ENCODE results near the gene SYNC.
"Not testable (repeated sequence)": the region's sequence is repeated elsewhere in the genome, so short reads cannot be mapped to it uniquely, and the experiment has no call there.

SYNC gene

DNA sequence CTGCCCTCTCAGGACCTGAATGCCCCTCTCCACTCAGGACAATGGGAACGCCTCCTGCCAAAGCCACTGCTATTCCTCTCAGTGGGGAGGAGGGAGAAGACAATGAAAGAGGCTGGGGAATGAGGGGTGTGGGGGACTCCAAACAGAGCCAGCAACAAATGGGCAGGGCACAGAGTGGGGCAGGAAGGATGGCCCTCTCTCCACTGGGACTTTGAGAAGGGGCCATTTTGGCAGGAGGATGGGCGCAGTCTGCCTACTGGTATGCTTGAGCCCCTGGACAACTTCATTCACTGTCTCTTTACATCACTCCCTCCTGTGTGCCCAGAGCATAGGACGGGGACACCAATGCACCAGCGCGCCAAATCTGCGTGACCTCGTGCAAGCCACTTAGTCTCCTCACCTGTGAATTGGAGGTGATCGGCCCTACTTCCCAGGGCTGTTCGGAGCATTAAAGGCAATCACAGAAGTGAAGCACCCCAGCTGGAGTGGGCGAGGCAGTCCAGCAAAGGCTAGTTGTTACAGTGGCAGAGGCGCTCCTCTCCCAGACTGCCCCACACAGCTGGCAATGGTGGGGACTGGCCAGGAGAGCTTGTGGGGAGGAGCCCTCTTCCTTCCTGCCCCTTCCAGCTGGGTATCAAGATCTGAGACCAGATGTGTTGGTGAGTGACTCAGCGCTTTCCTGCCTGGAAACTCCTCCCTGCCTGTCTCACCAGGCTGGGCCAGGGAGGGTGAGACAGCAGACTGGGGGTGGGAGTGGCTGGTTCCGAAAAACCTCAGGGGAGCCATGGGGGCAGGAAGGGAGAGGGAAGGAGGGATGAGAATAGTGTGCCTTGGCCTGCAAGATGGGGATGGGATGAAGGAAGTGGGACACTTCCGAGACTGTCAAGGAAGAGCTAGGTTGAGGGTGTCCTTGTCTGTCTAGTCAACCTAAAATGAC is 22.4 kb upstream of the SYNC start:
- DNase-seq, result peak; percentile 55 to 82

DNA sequence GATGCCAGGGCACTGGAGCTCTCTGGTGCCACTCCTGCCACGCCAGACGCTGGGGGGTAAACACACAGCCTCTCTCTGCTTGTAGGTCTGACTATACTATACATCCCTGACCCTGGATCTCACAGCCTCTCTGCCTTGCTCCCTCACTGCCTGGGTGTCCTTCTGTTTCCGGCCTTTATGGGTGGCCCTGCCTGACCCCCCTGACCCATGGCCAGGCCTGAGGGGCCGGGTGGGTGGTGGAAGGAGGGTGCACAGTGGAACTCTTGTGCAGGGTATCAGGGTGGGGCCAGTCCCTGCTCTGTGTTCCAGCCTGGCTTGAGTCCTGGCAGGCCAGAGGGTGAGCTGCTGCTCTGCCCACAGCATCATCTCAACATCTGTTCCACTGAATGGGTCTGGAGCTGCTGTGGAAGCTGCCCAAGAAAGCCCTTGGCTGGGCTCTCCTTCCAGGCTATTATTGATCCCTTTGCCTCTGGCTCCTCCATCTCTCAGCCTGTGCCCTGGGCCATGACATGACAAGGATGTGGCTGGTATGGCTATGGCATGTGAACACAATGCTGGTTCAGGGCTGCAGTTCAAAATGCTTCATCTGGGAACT is 17.2 kb upstream of the SYNC start:
- DNase-seq, result no peak

DNA sequence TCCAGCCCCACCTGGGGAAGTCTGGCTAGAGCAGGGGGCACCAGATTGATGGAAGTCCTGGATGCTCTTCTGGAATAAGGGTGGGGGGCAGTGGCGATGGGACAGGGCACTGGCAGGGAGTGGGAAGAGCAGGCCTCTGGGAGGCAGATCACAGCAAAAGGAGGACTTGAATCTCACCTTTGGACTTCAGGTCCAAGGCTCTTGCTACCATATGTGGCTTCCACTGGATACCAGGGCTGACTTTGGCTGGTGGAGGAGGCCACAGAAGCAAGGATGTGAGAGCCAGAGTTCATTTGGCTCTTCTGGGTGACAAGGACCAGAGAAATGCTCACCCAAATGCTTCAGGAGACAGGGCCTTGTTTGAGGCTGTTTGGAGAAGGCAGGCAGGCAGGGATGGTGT is 16.0 kb upstream of the SYNC start:
- no peak for DNase-seq

DNA sequence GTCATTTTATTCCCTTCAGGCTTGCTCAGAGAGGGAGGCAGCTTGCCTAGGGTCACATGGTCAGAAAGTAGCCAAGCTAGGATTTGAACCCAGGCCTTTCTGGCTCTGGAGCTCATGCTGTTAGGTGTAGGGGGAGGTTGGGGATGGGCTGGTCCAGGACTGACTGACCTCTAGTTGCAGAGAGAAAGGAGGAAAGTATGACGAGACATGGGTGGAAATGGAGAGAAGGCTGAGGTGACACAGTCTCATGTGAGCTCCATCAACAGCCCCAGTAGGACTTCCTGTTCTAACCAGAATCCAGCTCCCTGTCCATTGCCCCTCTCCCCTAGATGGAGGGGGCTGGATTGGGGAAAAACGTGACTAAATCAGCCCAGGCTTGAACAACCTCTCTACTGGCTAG is 15.5 kb upstream of the SYNC start:
- DNase-seq, result peak in 1 of 2 donors; percentile 46

DNA sequence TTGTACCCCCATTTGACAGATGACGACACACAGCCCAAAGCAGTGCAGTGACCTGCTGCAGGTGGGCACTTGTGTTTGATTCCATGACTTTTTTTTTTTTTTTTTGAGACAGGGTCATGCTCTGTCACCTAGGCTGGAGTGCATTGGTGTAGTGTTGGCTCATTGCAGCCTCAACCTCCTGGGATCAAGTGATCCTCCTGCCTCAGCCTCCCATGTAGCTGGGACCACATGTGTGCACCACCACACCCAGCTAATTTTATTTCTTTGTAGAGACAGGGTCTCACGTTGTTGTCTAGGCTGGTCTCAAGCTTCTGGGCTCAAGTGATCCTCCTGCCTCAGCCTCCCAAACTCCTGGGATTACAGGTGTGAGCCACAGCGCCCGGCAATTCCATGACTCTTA is 14.9 kb upstream of the SYNC start:
- no peak for DNase-seq

DNA sequence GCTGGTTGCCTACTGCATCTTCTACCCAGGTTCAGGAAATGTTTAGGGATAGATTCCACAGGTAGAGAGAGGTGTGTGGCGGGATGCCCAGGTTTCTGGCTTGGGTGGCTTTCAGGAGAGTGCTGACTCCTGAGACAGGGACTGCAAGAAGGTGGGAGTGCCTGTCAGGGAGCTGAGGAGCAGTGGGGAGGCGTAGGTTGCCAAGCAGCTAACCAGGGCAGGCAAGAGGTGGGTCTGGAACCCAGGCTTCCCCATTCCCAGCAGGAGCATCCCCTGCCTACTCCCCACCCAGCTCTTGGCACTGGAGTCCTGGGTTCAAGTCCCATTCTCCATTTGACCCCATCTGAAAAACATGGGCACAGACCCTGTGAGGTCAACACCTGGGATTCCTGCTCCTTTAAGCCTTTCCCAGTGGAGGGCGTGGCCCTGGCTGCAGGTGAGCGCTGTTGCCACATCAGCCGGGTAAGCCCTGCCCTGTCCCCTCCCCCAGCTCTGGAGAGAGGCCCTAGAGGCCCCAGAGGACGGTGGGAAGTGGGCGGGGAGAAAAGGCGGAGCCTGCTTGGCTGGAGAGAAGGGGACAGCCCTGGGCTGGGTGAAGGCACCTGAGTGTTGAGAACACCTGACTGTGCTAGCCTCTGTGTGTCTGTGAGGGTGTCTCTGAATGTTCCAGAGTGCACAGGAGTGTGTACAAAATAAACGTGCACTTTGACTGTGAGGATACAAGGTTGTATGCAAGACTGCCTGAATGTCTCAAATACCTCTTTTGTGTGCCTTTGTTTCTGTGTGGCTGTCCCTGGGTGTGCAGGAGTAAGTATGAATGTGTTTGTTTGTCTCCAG is 14.0 kb upstream of the SYNC start:
- no peak for DNase-seq

DNA sequence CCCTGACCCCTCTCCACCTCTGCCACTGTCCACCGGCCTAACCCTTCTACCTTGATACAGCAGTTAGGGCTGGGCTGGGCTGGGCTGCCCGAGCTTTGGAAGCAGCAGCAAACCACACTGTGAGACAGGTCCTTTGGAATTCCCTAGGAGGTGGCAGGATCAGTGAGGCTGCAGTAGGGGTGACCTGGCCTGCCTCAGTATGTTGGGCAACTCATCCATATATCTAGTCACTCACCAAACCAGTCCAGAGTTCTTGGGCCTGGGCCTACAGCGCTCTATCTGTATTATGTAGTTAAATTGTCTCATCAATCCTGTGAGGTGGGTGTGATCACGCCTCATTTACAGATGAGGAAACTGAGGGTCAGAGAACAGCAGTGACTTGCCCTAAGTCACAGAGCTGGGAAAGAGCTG is 13.3 kb upstream of the SYNC start:
- DNase-seq, result no peak

DNA sequence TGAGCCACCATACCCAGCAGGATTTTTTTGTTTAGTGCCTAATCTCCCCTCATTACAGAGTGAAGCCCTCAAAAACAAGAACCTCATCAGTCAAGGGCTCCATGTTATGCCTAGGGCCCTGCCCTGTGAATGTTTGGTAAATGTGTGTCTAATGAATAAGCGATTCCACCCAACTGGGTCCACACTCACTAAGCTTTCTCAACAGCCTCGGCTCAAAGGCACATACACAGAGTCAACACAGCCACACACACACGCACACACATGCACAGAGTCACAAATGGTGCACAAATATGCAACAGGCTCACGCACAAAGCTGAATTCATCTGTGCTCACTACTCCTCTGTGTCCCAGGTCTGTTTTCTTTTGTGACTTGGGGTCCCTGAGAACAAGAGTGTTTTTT is 11.7 kb upstream of the SYNC start:
- DNase-seq, result no peak

DNA sequence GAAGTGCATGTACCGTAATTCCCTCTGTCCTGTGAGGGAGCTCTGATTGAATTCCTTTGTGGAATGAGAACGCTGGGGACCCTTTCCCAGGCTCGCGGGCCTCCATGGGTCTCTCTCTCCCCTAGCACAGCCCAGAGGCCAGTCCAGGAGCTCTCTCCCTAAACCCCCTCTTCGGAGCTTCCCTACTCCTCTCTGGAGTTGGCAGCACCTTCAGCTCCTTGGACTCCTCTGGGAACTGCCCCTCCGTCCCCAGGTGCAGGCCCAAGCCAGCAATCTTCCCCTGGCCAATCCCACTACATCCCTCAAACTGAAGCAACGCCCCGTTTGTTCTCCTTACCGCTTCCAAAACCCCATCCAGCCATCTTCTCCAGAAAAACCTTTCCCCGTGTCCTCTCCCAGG is 10.5 kb upstream of the SYNC start:
- DNase-seq, result no peak

DNA sequence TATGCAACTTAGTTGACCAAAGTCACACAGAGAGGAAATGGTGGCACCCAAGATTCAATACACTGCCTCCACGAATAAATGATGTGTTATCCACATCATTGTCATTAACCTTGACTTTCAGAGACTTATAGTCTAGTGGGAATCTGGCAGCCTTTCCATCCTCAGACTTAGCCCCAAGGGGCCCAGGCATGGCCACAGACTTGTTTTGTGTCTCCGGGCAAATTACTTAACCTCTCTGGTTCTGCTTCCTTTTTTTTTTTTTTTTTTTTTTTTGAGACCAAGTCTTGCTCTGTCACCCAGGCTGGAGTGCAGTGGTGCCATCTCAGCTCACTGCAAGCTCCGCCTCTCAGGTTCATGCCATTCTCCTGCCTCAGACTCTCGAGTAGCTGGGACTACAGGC is 8.7 kb upstream of the SYNC start:
- DNase-seq, result peak; percentile 44 to 48

DNA sequence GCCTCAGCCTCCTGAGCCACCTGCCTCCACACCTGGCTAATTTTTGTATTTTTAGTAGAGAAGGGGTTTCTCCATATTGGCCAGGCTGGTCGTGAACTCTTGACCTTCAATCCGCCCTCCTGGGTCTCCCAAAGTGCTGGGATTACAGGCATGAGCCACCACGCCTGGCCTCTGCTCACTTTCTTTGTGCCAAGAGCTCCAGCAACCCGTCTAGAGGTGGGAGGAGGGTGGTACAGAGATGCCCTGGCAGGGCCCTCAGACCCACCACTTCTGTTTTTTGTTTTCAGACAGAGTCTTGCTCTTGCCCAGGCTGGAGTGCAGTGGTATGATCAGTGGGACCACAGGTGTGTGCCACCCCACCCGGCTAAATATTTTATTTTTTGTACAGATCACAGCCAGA is 6.9 kb upstream of the SYNC start:
- no peak for DNase-seq

DNA sequence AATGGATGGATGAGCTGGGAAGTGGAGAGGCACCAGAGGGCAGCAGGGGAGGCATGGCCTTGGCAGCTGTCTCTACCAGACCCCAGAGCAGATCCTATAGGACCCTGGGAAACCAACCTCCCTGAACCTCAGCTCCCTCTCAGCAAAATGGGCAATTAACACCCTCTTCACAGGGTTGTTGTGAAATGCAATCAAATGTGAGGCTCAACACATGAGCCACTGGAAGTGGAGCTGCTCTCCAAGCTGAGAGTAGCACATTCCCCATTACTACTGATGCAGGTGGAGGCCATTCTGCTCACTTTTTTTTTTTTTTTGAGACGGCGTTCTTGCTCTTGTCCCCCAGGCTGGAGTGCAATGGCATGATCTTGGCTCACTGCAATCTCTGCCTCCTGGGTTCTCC is 6.5 kb upstream of the SYNC start:
- no peak for DNase-seq

DNA sequence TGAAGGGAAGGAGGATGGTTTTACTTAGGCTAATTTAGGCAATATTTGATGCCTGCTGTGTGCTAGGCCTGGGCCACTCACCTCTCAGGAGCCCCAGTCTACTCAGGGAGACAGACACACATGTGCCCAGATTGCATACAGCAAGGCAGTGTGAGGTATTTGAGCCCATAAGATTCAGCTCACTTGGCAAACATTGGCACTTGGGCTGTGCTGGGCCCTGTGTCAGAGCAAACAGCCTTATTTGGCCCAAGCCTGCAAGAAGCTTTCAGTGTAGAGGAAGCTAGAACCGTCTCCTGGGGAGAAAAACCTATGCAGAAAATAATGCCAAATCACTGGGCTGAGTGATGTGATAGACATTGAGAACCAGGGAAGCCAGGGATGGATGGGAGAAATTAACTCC is 3.9 kb upstream of the SYNC start:
- no peak for DNase-seq

DNA sequence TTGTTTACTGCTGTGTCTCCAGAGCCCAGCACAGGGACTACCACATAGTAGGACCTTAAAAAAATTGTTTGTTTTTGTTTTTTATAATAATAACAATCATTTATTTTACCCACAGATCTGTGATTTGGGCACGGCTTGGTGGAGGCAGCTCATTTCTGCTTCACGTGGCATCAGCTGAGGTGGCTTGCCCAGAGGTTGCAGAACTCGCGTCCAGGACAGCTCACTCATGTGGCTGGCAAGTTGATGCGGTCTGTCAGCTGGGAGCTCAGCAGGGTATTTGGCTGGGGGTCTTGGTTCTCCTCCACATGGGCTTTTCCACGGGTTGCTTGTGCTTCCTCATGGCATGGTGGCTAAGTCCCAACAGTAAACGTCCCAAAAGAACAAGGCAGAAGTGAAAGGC is 2.9 kb upstream of the SYNC start:
- DNase-seq, result no peak

DNA sequence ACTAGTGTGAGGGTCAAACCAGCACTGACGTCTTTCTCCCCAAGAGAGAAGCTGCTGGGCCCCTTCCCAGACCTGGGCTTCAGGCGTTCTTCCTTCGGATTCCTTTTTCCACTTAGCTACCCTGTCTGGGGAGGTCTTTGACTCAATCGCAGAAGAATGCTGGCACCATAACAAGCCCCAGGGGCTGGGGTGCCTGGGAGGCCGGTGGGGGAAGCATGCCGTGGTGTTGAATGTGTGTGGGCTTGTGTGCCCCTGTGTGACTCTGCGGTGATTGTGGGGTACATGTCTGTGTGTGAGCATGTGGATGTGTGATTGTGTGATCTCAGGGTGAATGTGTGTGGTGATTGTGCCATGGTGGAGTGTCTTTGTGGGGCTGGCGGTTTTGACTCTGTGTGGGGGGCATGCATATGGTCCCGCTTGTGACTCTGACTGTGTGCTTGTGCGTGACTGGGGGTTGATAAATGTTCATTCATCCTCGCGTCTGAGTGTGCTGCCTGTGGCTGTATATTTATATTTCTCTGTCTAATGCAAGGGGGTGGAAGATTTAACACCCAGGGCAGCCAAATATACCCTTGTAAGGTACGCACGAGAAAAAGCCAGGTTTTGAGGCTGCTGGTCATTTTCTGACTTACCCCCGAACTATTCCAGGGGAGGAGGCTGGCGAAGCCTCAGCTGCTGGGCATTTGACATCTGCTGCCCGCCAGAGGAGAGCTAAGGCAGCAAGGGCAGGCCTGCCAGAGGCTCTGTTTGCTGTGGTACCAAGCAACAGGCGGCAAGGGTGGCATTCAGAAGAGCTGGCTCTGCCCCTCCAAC is 1.1 kb upstream of the SYNC start:
- DNase-seq, result no peak

DNA sequence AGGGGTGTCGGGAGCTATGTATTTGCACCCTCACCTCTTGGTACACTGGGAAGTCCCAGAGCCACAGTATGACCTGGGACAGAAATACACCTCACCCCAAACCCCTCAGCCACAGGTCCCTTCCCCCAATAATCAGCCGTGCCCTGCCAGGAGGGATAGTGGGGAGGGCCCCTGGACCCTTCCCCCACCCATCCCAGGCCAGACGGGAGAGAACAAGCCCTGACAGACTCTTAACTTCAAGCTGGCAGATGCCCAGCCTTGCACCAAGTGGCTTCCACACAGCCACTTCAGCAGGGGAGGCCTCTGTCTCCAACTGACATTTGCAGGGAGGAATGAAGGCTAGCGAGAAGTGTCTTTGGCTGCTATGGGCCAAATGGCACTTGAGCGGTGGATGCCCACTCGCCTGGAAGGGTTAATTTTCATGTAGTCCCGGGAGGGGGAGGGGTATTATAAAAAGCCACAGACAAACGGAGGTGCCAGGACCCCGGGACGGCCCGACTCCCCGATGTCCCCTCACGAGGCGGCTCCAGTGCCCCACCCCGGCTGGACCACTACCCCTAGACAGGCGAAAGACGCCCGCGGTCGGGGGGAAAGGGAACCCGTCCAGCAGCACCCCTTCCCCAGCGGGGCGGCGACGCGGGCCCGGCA is 495 bp downstream of the SYNC start:
- no peak for DNase-seq

DNA sequence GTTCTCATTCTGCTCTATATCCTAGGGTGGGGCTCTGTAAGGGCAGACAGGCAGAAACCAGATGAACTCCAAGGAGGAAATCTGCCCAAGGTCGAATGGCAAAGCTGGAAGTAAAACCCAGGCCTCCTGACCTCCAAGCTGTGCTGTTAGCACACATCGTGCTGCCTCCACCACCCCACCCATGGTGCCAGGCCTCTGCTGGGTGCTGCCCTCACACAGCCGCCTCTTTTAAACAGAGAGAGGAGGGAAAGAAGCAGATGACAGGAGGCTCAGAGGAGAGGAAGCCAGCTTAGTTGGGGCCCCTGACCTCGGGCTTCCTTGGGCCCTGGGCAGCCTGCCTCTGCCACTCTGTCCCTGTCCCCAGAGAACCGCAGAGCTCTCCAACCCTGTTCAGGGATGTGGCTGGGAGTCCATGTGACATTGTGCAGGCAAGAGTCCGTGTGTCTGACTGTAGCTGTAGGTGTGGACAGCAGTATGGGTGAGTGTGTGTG is 1.1 kb downstream of the SYNC start:
- no peak for DNase-seq

DNA sequence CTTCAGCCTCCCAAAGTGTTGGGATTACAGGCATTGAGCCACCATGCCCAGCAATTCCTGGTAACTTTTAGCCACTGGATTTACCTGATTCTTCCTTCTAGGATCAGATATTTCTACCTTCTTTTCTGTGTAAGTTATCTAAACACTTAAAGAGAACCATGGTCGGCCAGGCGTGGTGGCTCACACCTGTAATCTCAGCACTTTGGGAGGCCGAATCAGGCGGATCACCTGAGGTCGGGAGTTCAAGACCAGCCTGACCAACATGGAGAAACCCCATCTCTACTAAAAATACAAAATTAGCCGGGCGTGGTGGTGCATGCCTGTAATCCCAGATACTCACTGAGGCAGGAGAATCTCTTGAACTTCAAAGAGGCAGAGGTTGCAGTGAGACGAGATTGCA is 5.6 kb downstream of the SYNC start:
- DNase-seq, result not testable (repeated sequence)

DNA sequence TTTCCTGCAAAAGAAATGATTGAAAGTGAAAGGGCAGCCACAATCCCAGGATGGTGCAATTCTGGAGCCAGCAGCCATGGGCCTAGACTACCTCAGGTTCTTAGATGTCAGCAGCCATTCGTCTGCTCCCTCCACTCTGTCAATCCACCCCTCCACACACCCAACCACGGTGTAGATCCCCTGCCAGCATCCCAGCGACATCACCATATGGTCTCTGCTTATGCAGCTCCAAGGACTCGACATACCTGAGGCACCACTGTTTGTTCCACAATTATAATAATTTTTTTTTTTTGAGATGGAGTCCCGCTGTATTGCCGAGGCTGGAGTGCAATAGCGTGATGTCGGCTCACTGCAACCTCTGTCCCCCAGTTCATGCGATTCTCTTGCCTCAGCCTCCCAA is 6.5 kb downstream of the SYNC start:
- DNase-seq, result no peak

DNA sequence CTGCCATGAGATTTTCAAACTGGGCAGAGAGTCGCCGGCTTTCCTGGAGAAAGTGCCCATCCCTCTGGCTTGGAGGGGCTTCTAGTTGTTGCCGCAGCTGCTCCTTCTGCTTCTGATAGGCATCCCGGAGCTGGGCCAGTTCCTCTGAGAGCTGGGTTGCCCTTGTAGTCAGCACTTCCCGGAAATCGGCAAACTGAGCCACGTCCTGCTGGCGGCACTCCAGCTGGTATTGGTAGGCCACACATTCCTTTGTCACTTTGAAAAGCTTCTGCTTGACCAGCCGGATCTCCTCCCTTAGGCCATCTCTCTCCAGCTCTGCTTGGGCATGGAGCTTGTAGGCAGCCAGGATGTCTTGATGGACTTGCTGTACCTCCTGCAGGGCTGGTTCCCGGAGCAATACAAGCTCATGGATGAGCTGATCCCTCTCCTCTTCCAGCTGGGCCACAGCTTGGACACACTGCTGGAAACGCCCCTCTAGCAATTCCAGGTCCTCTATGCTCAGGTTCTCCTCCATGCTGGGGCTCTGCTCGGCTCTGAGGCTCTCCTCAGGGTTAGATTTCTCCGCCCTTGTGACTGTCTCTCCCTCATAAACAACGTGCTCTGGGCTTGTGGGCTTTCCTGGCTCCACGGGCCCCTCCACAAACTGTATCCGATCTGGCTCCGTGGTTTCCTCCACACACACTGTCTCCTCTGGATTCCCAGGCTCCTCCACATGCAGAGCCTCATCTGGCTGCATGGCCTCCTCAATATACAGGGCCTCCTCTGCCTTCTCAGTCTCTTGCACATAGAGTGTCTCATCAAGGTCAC is 7.3 kb downstream of the SYNC start:
- peak; percentile 17 to 28 for DNase-seq
